Activated CD8-positive, alpha-beta memory T cell treated with anti-CD3 and anti-CD28 coated beads for 48 hours (primary cell): ENCODE results near the gene DLGAP3.
"Not testable (repeated sequence)": the region's sequence is repeated elsewhere in the genome, so short reads cannot be mapped to it uniquely, and the experiment has no call there.

Experiments
- DNase-seq, 3 experiments: peaks; one replicate each; pipeline ENCODE4 v3.0.0-alpha.2; 2020; ENCODE audit warnings: low read depth in 2 of 3, low spot score in 2 of 3

DLGAP3 gene

GRCh38 chr1:34929497-34929852 lies at the start of gene DLGAP3:
Gene DLGAP3 (minus strand): TSS chr1:34929650. CDS start chr1:34905383, 24,267 bp downstream.
- DNase-seq, result no peak

DNA sequence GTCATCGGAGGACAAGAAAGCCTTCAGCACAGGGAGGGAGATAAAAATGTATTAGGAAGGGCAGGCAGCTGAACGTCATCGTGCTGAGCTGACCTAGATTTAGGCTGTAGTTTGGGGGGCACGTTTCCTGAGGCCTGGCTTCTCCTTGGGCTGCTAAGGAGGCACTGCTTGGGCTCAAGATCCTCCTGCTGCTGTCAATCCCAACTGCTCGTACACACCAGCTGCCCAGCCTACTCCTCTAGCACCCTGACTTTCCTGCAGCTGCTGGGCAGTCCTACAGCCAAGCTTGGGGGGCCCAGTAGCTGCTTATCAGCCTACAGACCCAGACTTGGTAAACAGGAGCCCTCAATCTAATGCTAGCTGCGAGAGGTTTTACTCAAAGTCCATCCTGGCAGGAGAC lies 49.5 kb upstream of the DLGAP3 start:
- no peak for DNase-seq

DNA sequence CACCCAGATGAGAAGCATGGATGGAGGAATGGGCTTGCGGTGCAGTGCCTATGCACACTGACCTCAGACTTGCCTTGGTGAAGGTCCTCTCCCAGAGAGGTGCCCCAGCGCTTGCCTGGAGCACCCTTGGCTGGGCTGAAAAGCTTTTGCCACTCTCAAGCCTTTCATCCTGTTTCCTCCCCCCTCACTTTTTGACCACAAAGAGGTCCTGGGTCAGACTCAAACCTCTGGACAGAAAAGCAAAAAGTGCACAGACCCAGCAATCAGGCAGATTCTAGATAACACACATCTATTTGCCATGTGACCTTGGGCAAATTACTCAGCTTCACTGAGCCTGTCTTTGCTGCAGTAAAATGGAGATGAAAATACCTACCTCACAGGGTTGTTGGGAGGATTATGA lies 48.4 kb upstream of the DLGAP3 start:
- no peak for DNase-seq

DNA sequence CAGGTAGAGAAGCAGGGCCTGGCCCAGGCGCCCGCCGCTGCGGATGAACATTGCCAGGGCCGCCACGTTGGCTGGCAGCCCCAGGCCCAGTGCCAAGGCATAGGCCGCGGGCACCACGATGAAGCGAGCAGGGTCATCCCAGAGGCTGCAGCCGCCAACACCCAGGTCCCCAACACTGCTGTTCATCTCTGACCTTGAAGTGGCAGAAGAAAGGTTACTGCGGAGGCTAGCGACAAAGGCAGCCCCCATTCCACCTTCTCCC lies 47.7 kb upstream of the DLGAP3 start:
- DNase-seq, result no peak

DNA sequence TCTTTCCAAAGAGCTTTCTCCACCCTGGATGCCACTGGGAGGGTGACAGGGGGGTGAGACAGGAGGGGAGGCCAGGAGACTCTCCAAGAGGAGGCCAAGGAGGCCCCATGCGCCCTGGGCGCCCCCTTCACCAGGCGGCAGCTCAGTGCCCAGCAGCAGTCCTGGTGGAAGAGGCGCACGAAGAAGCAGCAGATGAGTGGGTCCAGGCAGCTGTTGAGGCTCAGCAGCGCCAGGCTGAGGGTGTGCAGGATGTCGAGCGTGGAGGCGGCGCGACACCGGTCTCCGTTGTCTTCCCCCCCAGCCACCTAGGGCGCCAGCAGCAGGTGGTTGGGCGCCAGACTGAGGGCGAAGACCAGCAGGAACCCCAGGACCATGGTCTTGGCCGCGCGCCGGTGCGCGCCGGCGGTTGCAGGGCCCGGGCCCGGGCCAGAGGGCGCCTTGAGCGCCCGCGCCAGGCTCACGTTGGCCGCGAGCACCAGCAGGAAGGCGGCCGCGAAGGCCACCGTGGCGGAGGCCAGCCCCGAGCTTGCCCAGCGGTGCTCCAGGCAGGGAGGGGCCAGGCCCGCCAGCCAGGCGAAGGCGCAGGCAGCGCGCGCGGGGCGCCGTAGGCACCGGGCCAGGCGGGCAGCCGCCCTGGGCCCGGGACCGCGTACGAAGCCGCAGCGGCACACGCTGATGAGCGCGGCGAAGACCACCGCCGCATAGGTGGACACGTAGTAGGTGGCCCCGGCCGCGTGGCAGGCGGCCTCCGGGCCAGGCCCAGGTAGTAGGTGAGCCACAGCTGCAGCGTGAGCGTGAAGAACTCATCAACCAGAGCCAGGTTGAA lies 47.1 kb upstream of the DLGAP3 start:
- DNase-seq, result no peak

DNA sequence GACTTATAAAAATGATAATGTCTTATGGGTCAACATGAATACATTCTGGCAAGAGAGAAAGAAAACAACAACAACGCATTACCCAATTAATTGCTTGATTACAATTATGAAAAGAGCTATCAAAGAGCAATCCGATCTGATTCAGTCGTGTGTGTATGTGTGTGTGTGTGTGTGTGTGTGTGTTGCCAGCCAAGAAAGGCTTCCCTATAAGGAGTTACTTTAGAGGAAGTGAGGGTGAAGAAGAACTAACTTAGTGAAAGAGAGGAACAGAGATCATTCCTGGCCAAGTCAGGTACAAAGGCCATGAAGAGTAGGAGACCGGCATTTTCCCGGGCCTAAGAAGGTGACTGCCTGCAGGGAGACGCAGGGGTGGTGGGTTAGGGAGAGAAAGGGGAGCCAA lies 46.3 kb upstream of the DLGAP3 start:
- no peak for DNase-seq

GRCh38 chr1:34975338-34975737 lies 45.9 kb upstream of the DLGAP3 start:
- DNase-seq, result no peak

DNA sequence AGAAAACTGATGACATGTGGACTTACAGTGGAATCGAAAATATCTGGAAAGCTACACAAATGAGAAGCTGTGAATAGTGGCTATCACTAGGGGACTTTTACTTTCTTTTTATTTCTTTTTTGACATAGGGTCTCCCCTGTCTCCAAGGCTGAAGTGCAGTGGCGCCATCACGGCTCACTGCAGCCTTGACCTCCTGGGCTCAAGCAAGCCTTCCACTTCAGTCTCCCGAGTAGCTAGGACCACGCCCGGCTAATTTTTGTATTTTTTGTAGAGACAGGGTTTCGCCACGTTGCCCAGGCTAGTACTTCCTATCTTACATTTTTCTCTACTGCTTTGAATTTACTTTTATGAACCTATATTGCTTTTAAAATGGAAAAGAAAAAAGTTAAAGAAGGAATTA lies 45.2 kb upstream of the DLGAP3 start:
- DNase-seq, result no peak

- DNase-seq, result no peak
These were observed 43.9 kb upstream of the DLGAP3 start for GRCh38 chr1:34973326-34973725.

DNA sequence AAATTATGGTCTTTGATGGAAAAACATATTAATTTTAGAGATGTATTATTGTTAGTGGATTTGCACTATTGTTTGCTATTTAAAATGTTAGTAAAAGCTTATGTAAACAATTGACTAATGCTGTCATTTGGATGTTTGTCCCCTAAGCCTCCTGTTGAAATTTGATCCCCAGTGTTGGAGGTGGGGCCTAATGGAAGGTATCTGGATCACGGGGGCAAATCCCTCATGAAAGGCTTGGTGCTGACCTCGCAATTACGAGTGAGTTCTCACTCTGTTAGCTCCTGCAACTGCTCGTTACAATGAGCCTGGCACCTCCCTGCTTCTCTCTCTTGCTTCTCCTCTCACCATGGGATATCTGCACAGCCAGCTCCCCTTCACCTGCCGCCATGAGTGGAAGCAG lies 41.4 kb upstream of the DLGAP3 start:
- no peak for DNase-seq

GRCh38 chr1:34970220-34970735 lies 40.8 kb upstream of the DLGAP3 start:
- no peak for DNase-seq

- DNase-seq, result not testable (repeated sequence)
These were observed 38.8 kb upstream of the DLGAP3 start for GRCh38 chr1:34968297-34968696.

DNA sequence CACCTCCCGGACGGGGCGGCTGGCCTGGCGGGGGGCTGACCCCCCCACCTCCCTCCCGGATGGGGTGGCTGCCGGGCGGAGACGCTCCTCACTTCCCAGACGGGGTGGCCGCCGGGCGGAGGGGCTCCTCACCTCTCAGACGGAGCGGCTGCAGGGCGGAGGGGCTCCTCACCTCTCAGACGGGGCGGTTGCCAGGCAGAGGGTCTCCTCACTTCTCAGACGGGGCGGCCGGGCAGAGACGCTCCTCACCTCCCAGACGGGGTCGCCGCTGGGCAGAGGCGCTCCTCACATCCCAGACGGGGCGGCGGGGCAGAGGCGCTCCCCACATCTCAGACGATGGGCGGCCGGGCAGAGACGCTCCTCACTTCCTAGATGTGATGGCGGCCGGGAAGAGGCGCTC lies 38.2 kb upstream of the DLGAP3 start:
- not testable (repeated sequence) for DNase-seq

- DNase-seq, result no peak
These were observed 36.1 kb upstream of the DLGAP3 start for GRCh38 chr1:34965597-34965996.

- no peak for DNase-seq
These were observed 21.0 kb upstream of the DLGAP3 start for GRCh38 chr1:34950428-34950827.

DNA sequence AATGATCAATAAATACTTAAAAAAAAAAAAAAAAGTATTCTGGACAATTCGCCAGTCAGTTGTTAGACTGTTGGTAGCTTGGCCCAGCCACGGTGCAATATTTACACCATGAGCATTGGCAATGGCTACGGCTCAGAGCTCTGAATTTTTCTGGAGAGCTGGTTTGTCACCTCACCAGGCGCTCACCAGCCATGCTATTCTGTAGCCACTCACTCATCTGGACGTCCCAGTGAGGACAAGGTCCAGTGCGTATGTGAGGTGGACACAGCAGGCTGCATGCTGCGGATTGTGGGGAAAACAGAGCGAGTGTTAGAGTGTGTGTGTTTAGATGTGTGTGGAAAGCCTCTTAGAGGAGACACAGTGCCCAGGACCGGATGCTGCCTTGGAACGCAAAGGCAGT lies 19.3 kb upstream of the DLGAP3 start:
- DNase-seq, result not testable (repeated sequence)

GRCh38 chr1:34947641-34948314 lies 18.3 kb upstream of the DLGAP3 start:
- not testable (repeated sequence) for DNase-seq

GRCh38 chr1:34946211-34946610 lies 16.8 kb upstream of the DLGAP3 start:
- no peak for DNase-seq

- DNase-seq, result not testable (repeated sequence)
These were observed 12.3 kb upstream of the DLGAP3 start for GRCh38 chr1:34941798-34942197.

- no peak for DNase-seq
These were observed 1.2 kb upstream of the DLGAP3 start for GRCh38 chr1:34930702-34931071.

GRCh38 chr1:34929853-34930701 lies 627 bp upstream of the DLGAP3 start:
- DNase-seq, result no peak
